Measurements from ENCODE around the gene CMC2.

The CMC2 gene

GRCh38 chr16:80923356-80923755 lies 83.3 kb downstream of the CMC2 start:
- DNase-seq, result no peak
